ENCODE results near the gene FAM120A.

FAM120A gene

DNA sequence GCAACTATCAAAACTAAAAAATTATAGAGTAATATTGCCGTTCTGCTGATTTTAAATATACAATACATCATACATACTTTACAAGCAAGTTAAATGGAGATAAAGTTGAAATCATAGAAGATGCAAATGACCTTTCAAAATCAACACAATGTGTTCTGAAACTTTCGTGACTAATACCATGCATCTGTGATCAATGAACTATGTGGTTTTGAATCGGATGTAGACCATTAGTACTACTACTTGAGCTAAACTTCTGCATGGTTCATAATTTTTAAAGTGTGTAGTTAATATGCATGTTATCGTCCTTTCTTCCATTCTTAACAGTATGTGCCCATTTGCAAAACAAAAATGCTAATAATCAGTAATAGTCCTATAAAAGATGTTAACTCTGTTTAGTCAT lies 113.6 kb downstream of the FAM120A start:
- no peak for DNase-seq

DNA sequence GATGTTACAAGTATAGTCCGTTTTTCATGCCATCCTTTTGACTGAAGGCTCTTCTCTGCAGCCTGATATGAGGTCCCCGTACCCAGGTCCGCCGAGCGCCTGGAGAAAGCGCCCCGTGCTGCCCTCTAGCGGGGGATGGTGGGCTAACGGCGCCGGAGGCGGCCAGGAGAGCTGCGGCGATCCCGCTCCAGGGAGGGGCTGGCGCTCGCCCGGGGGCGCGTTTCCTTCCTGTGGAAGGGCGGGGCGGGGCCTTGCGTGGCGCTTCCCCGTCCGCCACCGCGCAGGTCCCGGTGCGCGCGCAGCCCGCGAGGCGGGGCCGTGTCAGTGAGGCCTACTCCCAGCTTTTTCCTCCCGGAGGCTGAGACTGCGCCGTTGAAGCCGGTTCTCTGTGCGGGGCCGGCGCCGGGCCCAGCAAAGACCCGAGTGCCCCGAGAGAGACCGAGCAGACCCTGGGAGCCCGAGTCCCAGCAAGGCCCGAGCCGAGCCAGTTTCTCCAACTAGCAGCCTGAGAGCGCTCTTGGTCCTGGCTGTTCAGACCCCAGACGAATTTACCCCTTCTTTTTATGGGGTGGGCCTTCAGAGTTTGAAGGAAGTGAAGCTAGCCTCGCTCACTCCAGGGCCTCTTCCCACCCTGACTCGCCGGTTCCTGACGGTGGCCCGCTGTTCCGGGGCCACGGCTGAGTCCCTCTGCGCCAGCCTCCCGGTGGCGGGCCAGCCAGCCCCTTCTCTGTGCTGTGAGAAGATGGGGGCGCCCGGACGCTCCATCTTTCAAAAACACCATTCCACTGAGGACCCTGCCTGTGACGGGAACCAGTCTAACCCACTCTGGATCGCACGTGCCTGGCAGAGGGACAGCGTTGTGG lies 115.2 kb downstream of the FAM120A start:
- DNase-seq: peak; percentile 97

DNA sequence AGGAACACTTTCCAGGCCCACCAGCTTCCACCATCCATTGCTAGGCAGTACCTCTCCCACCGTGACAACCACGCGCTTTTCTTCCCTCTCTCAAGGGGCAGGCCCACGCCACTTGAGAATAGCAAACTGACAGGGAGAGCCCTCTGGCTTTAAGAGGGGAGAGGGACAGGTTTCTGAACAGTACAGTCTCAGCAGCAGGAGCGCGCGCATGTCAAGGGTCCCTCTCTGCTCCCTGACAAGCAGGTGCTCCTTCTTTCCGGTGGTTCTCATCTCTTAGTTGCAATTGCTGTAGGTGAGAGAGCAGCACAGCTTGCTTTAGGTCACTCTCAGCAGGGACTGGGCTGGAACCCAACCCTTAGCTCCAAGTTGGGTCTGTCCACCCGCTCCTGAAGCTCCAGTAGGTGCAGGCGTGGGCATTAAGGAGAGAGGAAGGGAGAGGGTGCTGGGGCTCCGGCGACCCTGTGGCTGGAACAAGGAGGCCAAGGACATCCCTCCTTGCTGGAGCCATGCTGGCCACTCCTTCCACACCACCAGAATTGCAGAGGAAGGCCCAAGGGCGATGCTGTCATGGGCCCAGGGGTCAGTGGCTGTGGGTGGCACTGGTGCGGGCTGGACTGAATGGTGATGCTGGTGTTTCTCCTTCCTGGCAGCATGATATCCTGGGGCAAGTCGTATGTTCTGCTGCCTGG lies 115.9 kb downstream of the FAM120A start:
- peak; percentile 37 for DNase-seq

DNA sequence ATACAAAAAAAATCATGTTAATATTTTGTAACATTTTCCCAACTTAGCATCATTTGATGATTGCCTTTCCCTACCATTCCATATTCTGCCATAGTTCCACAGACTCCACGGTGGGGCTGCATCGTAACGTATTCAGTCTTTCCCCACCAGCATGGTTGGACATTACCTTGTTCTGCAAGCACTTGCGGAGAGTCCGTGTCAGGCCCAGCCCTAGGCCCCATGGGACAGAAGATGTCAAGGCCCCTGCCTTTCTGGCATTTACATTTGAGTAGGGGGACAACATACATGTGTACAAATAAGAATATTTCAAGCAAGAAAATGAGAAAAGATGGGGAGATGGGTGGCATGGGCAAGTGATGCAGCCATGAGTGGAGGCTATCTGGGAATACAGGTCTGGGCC lies 116.7 kb downstream of the FAM120A start:
- DNase-seq: no peak

DNA sequence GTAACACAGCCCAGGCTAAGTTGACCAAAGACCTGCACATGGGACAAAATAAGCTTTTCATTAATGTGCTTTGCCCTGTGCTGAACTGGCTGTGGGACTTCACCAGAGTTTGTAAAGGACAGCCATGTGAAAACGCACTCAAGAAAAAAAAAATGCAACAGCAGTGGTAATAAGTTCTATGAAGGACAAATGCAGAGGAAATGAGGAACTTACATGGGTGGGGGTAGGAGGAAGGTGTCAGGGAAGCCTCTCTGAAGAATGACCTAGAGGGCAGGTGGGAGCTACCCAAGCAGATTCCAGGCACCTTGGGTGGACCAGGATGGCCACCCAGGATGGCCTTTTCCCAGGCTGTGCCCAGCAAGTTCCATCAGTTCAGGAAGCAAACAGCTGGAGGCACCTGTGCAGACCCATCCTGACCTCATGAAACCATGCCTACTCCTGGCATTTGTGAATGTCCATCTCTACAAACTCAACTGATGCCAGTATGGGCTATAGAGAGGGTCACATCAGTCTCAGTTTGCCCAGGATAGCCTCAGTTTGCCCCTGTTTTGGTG lies 118.2 kb downstream of the FAM120A start:
- DNase-seq: peak; percentile 29

DNA sequence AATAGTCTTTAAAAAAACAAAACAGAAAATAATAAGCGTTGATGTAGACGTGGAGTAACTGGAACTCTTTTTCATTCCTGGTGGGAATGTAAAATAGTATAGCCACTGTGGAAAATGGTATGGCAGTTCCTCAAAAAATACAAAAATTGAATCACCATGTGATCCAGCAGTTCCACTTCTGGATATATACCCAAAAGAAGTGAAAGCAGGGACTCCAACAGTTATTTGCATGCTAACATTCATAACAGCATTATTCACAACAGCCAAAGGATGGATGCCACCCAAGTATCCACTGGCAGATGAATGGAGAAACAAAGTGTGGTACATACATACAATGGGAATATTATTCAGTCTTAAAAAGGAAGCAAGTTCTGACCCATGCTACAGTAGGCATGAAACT lies 120.7 kb downstream of the FAM120A start:
- DNase-seq: no peak

DNA sequence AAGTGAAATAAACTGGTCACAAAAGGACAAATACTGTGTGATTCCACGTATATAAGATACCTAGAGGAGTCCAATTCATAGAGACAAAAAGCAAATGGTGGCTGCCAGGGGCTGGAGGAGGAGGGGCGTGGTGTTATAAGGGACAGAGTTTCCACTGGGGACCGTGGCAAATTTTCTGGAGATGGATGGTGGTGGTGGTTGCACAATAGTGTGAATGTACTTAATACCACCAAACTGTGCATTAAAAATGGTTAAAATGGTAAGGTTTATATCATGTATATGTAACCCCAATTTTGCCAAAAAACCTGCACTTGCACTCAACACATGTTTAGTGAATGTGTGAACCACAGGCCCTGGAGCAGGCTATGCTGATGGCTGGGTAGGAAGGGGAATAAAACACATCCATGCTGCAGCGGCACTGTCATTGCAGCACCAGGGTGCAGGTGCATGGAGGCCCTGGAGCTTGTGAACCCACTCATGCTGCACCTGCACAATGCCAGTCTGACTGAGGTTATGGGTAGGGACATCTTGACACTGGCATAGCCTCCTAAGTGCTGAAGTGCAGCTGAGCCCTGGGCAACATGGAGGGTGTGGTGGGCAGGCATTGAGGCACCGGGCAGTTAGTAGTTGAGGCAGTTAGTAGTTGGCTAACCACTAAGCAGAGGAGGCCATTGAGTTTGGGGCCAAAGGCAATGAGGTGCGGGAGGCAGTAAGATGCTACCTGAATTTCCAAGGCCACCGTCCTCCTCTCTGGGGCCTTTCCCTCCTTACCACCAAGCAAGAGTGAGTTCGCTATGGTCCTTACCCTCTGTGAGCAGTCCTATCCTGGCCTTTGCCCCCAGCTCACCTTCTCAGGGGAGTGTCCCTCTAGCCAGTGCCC lies 121.4 kb downstream of the FAM120A start:
- DNase-seq: no peak

DNA sequence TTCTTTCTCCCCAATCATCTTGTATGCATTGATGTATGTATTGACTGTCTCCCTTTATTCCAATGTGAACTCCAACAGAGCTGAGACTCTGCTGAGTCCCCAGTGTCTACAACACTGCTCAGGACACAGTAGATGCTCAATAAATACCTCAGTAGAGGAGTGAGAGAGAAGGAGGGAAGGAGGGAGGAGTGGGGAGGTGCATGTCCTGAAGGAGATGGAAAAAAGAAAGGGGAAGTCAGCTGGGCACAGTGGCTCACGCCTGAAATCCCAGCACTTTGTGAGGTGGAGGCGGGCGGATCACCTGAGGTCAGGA lies 122.0 kb downstream of the FAM120A start:
- no peak for DNase-seq

DNA sequence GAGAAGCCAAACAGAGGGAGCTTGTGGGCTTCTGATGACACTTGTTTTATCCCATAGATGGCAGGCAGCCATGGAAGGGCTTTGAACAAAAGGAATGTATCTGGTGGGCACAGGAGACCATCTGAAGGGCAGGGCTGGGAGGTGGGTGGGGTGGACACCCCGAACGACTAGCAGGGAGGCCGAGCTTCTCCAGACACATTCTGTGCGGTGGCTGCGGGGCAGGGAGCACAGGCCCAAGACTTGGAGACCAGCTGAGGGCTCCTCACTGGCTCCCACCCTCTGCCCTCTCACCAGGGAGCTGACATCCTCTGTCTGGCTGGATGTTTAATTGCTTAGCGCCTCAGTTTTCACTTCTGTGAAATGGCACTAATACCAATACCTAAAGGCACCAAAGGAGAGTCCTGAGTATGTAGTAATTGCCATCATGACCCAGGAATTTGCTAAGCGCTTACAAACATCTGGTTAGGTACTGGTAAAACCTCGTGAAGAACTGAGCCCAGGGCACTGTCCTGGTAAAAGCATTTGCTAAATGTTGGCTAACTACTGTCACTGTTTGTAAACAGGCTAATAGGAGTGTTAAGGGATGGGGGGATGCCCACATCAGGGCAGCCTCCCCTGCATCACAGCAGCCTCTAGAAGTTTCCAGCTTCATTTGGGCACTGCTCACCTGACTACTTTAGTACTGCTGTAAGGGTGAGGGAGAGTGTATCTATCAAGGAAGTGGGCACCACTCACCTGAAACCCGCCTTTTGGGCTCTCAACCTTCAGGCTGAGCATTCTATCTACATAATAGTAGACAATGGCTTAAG lies 122.8 kb downstream of the FAM120A start:
- DNase-seq: no peak

DNA sequence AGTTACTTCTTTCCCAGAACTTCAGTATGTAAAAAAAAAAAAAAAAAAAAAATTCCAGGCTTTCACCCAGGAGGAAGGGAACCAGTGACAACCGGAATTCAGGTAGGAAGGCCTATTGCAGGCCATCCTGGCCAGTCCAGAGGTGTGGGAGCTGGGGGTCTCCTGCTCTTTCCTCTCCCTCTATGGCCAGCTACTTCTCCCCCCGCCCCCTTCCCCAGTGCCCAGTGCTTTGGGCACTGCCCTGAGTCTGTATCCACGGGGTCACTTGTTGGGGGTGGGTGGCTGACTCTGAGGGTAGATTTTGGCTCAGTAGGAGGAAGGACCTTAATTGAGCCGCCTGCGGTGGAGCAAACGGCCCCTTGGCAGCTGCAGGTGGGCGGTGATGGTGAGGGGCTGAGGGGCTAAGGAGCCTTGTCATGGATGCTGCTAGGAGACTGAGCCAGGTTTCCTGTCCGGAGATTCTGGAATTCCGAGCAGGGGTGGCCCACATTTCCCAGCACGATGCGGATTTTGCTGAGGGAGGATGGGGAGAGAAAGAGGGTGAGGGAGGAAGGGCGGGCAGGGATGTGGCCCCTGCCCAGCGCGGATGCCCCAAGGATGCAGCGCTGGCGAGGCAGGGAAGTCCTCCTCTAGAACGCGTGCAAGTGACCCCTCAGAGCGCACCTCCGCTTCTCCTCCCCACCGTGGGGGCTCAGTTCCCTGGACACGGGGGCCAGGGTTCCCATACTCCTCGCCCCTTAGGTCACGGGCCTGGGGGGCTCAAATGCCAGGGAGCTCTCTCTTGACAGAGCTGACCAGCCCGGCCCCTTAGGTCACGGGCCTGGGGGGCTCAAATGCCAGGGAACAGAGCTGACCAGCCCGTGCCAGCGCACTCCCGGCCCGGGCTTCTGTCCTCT lies 123.7 kb downstream of the FAM120A start:
- no peak for DNase-seq

DNA sequence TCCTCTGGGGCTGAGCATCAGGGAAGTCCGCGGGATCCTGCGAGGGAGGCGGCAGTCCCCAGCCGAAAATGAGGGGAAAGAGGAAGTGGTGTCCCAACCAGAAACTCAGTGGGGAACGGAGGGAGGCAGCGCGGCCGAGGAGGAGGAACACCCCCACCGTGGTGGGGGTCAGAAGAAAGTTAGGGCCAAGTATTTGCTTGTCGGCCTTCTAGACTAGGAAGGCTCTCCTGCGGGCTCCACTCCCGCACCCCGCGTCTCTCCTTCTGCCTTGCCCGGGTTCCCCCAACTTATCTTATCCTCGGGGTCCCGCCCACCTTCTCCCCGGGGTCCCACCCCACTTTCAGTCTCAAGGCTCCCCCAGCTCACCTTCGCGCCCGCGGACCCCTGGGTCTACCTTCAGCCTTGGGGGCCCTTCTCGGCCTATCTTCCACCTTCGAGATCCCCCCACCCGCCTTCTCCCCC lies 124.3 kb downstream of the FAM120A start:
- peak; percentile 86 for DNase-seq

DNA sequence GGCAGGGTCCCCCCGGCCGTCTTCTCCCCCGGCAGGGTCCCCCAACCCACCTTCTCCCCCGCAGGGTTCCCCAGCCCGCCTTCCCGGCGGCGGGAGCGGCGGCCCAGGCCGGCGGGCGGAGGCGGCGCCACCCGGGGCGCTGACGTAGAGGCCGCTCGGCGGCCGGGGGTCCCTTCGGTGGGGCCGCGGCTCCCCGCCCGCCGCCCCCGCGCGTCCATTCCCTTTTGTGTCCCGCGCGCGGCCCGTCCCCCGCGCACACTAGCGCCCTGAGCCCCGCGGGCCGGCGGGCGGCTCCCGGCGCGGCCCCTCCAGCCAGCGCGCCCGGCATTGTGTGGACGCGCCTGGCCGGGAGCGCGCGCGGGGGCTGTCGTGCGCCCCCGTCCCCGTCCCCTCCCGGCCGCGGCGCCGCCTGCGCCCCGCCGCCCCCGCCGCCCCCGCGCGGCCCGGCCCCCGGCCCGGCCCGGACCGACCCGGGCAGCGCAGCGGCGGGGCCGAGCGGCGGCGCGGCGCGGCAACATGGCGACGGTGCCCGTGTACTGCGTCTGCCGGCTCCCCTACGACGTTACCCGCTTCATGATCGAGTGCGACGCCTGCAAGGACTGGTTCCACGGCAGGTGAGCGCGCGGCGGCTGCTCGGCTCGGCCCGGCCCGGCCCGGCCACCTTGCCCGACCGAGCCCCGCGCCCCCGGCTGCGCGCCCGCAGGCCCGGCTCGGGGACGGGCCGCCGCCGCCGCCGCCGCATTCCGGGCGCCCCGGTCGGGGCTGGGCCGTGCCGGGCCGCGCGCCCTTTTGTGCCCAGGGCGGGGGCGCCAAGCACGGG lies 125.0 kb downstream of the FAM120A start, which contains the start of gene PHF2:
TSS of gene PHF2 (plus strand) at position 327 of the 820 bp plus-strand sequence. CDS start at position 517, 190 bp downstream.
- DNase-seq: peak; percentile 38

DNA sequence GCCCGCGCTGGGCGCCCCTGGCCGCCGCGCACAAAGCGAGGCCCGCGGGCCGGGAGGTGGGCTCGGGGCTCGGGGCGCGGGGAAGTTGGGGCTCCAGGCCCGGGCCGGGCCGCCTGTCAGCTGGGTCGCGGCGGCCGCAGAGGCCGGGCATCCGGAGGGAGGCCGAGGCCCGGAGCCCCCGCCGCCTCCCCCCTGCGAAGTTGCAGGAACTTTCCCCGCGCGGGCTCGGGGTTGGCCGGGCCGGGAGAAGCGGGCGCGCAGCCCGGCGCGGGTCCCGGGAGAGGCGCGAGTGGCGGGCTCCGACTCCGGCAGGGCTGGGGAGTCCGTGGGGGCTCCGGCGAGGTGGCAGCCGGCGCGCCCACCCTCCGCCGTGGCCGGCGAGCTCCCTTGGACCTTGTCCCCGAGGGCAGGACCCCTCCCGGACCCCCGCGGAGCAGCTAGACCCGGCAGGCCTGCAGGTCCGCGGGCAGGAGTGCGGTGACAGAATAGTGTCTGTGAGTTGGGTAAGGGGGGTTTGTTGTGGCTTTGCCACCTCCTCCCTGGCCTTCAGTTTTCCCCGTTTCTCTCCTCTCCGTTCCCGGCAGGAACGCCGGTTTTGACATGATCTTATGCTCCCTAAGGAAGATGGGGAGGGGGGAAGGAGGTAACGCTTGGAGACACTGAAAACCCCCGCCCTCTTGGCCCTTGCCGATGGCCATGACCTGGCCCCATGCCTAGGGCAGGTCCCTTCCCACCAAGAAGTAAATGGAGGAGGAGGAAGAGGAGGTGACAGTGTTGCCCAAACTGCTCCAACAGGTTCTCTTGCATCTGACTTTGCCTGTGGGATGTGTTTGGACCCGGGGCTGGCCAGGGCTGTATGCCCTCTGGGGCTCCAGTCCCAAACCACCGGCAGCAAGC lies 125.8 kb downstream of the FAM120A start:
- DNase-seq: peak; percentile 43

DNA sequence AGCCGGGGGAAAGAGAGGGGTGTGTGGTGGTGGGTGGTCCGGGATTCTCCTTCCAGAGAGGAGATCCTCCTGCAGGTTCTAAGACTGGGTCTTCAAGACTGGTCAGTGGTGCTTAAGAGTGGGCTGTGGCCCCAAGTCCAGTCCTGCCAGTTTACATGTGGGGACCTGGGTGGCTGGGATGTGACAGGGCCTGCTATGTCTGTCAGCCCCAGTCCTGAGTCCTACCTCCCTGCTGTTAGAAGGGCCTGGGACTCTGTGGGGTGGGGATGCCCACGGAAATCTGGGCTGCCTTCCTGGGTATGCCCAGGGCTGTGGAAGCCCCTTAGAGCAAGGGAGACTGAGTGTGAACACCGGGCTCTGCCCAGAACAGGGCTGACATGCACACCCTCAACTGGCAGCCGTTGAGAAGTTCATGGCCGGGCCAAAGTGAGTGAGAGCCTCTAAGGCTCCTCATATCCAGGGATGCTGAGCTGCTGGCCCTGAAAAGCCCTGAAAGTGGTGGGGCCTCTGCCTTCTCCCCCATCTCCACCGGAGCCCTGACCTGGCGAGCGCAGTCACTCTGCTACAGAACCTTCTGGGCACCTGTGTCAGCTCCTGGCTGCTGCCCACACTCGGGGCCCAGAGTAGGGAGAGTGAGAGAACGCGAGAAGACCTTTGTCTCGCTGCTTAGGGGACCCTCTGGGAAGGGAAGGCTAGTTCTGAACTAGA lies 126.6 kb downstream of the FAM120A start:
- DNase-seq: peak; percentile 41

DNA sequence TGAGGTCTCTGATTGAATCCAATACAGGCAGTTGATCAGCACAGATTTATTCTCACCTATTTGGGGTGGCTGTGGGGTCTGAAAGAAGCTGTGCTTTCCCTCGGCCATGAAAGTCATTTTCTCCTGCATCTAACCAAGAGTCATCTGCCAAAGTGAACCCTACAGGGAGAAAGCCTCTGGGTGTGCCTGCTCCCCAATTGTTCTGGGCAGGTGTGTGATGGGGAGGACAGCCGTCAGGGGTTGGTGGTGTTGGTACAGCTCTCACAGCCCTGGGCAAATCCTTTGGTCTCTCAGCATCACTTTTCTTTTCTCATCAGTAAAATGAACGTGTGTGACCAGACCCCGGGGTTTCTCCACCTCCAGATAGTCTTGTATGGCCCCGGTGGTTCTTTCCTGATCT lies 127.4 kb downstream of the FAM120A start:
- DNase-seq: no peak

DNA sequence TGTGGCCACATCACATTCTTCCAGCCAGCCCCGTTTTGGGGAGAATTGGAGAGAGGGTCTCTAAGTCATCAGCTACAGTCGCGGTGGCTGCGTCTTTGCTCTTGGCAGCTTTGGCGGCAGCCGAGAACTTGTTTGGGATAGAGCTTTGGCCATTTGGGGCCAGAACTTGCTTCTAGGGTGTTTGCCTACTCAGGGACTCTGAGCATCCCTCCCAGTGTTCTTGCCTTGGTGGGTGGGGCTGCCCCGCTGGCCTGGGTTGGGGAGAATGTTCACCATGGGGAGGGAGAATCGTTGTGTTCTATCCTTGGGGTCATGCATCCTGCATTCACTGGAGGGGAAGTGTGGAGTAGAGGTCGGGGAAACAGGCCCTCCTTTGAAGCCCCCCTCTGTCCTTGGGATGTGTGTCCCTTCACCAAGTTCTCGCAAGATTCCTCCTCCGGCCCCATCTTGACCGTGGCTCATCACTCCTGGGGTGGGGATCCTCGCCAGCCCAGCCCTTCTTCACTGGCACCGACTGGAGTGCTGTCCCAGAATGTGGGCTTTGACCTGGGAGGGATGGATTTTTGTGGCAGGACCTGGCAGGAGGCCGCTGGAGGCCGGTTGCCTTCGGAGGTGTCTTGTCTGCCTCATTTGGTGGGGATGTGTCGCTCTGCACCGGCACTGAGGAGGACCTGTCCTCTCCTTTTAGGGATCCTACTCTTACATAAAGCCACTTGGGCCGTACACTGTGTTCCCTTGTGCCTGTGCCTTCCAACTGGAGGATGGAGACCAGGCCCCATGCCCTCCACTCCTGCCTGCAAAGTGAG lies 128.4 kb downstream of the FAM120A start:
- no peak for DNase-seq

DNA sequence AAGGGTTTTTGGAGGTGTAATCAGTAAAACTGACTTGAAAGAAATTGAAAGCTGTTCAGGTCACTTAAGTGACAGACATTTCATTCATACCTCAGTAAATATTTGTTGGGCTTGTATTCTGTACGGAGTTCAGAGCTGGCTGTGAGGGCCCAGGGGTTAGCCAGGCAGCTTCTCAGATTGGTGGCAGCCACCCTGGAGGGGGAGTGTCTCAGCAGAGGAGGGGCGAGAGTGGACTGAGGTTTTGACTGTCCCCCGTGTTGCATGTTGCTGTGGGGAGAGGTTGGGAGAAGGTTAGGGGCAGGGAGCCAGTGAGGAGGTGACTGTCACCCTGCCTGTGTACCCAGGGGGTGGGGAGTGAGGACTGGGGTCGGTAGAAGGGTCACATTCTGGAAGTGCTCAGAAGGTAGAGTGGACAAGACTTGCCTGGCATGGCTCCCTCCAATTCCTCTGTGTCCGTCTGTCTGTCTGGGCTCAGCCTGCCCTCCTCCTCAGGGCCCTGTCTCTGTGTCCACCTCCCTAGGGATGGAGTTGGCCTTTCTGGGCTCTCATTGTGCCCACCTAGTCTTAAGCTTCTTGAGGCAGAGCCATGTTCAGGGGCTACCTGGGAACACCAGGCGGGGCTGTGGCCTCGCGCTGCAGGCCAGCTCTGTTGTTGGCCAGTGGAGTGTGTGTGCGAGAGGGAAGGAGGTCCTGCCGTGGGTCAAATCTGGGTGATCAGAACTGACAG lies 129.3 kb downstream of the FAM120A start:
- DNase-seq: no peak

Data from hematopoietic multipotent progenitor cell treated with erythropoietin and hydrocortisone succinate and interleukin-3 and kit ligand, for 6 days (in vitro differentiated cells).